ENCODE measurements around the gene HDLBP.

DNA sequence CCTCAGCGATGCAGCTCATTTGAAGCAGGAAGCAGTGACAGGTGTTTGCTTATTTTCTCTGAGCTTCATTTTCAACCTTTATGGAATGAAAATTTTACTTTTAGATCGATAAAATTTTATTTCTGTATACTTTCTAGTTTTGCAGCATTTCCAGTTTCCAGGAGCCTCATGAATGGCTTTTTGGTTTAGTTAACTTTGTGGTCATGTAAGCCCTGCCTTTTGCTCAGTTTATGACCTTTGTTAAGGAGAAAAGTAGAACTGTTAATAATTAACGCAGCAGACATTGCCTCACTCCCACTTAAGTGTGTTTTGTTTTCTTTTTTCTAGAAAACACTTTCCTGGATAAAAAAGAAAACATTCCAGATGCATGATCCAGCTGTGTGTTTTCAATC, 36.2 kb upstream of the HDLBP start:
- no peak for TF ChIP-seq POLR2A (IDR thresholded peaks at IDR 0.05; ENCODE audit: low read length)
- TF ChIP-seq GATA1 (IDR thresholded peaks at IDR 0.05; ENCODE audit: low read depth, low read length), result no peak

All from erythroblast (primary cell).